ENCODE results near the gene FGF4.
"Not testable (repeated sequence)": the region's sequence is repeated elsewhere in the genome, so short reads cannot be mapped to it uniquely, and the experiment has no call there.

The FGF4 gene

DNA sequence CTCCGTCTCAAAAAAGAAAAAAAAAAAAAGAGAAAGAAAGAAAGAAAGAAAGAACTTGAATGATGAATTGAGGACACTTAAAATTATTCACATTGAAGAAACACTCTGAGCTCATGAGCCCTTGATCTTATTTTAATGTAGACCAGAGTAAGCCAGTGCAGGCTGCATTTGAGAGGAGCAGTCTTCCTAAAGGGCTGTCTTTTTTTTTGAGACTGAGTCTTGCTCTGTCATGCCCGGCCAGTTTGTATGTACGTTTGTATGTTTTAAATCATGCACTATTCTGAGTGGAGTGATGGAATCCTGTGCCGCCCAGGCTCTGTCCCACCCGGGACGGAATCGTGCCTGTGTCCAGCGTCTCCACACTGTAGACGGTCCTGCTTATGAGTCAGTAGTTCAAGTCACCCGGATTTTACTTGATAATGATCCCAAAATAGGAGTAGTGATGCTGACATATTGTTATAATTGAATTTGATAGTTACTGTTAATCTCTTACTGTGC is 9.6 kb downstream of the FGF4 start:
- DNase-seq = no peak

DNA sequence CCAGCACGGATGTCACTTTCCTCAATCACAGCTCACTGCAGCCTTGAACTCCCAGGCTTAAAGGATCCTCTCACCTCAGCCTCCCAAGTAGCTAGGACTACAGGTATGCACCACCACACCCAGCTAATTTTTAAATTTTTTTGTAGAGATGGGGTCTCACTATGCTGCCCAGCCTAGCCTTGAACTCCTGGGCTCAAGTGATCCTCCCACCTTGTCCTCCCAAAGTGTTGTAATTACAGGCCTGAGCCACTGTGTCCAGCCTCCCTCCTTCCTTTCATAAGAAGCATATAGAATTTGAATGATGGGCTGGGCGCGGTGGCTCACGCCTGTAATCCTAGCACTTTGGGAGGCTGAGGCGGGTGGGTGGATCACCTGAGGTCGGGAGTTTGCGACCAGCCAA is 10.2 kb downstream of the FGF4 start:
- not testable (repeated sequence) for DNase-seq

DNA sequence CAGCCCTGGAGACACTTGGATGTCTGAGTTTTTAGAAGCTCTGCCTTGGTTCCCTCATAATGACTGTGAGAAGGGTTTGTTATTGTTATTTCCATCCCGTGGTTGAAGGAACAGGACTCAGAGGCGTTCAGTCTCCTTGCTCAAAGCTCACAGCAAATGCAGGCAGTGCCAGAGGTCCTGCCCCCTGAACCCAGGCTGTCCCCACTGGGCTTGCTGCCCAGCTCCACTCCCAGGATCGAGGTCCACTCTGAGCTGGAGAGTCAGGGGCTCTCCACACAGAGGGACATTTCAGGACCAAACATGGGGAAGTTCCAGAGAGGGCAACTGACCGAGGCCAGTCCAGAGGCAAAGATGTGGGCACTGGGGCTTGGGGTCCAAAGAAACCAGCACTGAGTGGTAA is 14.8 kb downstream of the FGF4 start:
- no peak for DNase-seq

DNA sequence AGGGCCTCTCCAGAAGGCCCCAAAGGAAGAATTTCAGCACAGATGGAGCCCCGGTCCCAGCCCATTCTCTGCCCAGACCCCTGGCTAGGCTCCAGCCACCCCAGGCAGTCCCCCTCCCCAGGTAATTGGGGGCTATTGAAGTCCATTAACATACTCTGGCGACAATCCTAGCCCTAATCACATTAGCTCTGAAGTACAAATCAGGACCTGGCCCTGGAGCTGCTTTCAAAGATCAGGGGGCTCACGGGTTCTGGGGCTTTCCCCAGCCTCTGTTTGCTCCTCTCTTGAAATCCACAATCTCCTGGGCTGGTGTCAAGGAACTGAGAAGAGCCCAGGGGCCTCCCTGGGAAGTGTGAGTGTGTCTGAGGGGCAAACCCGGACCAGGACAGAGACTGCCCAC is 22.3 kb downstream of the FGF4 start:
- no peak for DNase-seq

DNA sequence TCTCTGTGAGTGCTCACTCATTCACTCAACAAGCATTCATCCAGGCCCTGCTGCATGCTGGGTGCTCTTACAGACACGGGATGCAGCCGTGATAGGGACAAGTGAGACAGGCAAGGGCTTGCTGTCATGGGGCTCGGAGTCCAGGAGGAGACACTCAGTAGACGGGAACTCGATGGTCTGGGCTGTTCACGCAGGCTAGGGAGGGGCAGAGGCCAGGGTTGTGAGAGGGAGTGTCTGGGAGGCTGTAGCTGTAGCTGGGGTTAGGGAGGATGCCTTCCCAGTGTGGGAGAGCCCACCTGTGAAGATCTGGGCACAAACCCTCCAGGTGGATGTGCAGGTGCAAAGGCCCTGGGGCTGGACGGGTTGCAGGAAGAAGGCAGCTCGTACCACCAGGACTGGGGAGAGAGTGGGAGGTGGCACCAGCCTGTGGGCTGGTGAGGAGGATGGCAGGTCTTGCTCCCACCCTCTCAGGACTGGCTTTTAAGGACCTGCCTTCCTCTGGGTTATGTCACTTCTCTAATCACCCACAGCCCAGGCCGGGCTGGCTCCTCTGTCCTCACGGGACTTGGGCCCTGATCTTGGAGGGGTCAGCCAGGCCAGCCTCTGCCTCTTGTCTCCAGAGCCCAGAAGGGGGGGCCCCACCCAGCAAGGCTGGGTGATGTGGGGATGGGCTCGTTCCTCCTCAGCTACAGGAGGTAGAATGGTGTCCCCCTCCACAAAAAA is 24.1 kb downstream of the FGF4 start:
- no peak for DNase-seq

DNA sequence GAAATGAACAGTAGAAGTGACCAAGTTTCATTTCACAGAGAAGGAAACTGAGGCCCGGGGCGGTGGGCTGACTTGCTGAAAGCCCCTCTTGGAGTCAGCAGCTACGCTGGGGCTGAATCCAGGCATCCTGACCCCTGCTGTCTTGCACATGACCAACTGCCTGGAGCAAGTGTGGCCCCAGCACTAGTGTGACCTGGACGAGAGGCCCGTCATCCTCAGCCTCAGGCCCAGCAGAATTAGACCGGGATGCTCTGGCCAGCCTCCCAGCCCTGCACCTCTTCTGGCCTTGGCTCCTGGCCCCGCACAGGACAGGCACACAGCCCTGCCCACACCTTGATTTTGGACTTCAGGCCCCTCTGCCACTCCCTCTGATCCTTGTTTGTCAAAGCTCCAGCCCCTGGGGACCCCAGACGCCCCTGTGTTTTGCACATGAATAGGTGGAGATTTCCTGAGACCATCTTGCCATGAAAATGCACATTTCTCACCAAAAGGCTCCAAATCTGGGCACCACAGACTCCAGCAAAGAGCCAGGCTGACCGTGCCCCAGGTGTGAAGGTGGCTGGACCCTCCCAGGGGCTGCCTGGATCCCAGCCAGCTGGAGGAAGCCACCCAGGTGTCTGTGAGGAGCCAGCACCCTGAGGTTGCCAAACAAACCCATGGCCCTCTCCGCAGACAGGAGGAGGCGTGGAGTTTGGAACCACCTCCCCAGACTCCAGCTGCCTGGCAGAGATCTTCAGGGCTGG is 24.9 kb downstream of the FGF4 start:
- peak; percentile 27 for DNase-seq

DNA sequence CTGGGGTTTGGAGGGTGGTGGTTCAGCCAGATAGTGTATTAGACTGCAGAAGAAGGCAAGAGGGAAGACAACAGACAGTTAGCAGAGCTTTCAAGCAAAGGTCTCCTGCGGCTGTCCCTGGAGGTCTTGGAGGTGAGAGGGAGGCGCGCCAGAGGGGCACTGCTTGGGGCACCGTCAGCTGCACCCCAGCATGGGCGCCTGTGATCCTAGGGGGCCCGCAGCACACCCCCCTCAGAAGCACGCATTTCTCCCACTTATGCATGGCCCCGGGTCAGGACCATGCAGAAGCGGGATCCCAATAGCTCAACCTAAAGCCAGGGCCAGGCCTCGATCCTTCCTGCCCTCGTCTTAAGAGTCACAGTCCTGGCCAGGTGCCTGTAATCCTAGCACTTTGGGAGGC is 26.5 kb downstream of the FGF4 start:
- DNase-seq = no peak

DNA sequence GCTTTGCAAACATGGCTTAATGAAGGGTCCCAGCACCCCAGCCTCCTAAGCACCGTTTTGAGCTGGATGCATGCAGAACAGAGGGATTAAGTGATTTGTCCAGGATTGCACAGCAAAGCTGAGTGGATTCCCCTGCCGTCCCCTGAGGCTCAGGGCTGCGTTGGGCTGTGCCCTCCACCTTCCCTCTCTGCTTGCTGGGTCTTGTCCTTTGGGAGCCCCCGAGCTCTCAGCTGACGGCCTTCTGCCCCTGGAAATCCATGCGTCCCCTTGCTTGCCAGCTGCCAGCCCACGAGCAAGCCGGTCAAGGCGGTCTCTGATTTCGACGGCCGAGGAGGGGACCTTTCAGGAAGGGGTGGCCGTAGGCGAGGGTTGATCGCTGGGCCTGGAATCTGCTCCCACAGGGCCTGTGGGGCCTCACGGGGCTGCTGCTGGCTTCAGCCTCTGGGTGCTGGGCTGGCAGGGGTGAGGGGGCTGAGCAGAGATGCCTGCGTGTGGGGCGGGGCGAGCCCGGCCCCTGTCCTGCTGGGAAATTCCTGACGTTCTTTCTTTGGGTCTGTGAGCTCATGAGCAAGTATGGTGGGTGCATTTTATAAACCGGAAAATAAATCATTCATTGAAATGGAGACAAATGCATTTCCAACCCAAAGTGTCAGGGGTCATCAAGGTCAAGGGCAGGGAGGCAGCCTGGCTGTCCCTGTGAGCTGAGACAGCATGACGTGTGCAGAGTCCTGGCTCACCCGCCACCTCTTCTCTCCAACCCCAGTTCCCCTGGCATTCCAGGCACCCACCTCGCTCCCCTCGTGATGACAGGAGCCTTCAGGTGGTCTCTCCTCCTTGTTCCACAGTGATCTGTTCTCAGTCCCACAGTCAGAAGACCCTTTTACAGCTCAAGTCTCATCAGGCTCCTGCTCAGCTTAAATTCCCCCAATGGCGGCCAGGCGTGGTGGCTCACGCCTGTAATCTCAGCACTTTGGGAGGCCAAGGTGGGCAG is 28.1 kb downstream of the FGF4 start:
- DNase-seq = no peak

DNA sequence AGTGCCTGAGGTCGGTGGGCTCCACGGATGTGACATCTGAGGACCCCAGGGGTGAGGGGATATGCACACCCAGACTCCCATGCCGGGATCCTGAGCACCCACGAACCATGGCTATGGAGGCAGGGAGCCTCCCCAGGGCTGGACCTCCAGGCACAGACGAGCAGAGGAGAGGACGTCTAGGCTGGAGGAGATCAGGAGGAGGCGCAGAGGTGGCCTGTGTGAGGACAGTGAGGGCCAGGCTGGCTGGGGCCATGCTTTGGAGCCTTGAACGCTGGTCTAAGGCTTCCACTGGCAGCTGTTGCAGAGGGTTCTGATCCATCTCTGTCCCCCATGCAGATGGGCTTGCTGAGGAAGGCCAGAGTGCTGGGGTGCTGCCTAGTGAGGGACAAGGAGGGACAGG is 29.0 kb downstream of the FGF4 start:
- DNase-seq = no peak

DNA sequence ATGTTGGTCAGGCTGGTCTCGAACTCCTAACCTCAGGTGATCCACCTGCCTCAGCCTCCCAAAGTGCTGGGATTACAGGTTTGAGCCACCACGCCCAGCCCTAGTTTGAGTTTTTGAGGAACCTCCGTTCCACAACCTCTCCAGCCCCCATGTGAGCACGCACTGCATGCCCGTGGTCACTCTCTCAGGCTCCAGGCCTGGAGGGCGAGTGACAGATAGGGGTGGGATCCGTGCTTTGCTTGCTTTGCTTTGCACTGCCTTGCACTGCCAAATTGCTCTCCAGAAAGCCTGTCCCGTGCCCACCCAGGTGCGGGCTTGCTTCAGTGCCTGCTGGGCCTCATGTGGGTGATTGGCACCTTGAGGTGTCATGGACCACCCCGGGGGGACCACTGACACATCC is 29.9 kb downstream of the FGF4 start:
- DNase-seq = no peak

DNA sequence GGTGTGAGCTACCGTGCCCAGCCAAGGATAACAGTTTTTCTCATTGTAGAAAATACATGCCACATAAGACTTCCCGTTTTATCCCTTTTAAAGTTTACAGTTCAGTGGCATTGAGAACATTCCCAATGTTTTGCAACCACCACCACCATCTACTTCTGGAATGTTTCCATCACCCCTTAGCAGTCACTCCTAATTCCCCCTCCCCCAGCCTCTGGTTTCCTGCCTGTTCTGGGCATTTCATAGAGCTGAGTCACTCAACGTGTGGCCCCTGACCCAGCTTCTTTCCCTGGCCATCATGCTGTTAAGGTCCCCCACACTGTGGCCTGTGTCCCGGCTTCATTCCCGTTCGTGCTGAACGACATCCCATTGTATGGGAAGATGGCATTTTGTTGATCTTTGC is 30.7 kb downstream of the FGF4 start:
- no peak for DNase-seq

DNA sequence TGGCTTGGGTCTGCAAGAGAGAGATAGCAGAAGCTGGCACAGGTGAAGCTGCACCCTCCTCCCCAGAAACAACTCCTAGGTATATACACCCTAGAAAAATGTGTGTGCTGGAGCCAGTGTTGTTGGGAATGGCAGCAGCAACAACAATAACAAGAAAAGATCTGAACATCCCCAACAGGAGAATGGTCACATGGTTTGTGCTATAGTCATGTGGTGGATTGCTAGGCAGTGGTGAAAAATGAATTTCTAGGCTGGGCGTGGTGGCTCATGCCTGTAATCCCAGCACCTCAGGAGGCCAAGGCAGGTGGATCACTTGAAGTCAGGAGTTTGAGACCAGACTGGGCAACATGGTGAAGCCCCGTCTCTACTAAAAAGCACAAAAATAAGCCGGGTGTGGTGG is 40.3 kb downstream of the FGF4 start:
- no peak for DNase-seq

DNA sequence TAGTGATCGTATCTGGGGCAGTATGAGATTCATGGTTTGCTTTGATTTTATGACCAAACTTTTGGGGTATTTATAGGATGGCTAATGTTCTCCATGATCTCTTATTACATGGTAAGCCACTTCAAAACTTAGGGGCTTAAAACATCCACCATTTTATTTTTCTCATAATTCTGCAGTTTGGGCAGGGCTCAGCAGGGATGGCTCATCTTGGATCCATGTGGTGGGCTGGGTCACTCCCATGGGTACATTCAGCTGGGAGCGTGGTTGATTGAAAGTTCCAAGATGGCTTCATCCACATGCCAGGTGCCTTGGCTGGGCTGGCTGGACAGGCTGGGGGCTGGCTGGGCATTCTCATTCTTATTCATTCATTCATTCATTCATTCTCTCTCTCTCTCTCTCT is 40.8 kb downstream of the FGF4 start:
- no peak for DNase-seq

DNA sequence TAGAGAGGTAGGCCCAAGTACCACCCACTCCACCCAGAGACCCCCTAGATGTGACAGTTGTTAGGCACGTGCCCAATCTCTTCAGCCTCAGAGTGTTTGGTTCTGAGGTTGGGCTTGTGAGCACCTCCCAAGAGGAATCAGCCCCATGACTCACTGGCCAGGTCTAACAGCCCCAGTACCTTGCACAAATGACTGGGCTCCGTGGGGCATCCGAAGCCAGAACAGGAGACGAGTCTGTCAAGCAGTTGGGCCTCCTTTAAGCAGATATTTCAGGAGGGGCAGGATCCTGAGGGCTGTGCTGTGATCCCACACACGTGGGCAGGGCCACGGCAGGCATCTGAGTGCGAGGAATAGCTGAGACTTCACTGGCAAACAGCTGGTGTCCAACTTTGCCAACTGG is 42.2 kb downstream of the FGF4 start:
- DNase-seq = no peak

DNA sequence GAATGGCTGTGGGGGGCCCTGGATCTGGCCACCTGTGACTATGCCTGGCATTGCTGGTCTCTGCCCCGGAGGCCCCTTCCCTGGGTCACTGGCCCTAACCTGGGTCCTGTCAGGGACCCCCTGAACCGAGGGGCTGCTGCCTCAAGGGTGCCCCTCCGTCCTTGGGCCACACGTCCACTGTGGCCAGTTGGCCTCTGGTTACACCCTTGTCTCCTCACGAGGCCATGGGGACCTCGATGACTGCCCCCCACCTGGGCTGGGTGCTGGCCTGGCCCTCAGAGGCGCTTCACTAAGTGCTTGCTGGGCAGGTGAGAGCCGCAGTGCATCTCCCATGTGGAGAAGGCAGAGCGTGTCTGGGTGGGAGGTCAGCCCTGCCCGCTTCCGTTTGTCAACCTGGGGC is 44.0 kb downstream of the FGF4 start:
- DNase-seq = no peak

DNA sequence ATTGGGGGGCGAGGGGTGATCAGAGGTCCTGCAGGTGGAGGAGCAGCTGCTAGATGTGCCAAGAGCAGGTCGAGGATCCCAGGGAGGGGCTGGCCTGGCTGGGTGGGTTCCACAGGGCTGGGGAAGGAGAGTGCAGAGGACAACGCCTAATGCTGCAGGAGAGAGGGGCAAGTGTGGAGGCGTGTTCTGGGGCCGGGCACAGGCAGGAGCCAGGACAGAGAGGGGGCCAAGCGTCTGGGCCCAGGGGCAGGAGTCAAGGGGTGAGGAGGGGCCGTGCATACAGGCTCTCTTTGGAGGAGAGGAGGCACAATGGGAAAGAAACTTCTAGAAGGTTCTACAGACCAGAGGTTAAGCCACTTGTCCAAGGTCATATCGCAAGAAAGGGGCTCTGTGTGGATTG is 44.6 kb downstream of the FGF4 start:
- no peak for DNase-seq

DNA sequence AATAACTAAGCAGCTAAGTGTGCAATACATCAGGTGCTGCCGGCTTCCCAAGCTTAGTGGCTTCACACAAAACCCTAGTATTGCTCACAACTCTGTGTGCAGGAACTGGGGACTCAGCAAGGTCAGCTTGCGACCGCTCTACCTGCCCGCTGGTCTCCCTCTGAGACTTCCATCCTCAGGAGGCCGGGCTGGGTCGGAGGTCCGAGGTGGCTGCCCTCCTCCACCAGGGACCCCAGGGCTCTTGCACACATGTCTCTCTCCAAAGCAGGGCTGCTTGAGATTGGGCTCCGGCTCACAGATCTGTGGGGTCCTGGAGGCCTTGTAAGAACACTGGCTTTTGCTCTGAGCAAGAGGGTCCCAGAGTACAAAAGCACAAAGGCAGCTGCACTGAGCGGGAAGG is 45.9 kb downstream of the FGF4 start:
- no peak for DNase-seq

DNA sequence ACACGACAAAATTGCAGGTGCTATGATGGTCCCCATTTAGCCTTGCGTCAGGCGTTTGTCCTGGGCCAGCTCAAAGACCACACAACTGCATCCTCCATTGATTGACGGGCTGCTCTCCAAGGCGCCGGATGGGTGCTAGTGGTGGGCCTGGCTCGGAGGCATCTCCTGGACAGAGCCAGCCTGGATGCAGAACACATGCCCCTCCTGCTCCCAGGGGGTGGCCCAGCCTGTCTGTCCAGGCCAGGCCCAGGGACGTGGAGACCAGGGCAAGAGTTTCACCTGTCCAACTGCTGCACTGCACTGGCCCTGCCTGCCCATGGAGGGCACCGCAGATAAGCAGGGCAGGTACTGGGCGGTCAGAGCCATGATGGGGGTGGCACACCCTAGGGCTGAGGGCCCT is 47.9 kb downstream of the FGF4 start:
- DNase-seq = no peak

DNA sequence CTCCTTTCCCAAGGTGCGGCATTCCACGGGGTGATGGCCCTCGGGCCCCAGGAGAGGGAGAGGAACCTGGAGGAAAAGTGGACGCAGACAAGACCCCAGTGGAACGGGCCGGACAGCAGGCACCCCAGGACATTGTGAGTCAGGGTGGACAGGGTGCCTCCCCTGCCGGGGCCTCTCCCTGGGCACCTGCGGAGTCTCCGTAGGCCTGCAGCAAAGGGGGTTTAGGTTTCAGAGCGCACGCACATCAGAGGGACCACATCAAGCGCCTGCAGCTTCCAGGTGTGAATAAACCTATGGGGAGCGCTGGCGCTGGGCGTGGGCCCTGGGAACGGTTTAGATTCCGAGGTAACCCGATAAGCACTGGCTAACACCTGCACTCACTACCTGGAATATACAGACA is 48.7 kb downstream of the FGF4 start:
- no peak for DNase-seq

DNA sequence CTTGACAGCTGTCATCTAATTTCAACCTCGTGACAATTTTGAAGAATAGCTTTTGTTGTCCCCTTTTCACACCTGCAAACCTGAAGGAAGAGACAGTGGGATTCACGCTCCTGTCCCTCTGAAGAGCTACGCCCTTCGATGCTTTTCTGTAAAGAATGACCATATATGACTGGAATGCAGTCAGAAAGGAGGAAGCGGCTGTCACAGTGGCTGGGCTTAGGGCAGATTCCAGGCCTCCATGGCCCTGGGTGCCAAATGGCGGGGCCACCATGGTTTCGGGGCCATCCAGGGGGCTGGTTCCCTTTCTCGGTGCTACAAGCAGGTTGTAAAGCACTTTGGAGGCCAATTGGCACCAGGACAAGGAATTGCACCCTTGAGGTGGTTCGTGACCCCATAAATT is 49.1 kb downstream of the FGF4 start:
- no peak for DNase-seq

DNA sequence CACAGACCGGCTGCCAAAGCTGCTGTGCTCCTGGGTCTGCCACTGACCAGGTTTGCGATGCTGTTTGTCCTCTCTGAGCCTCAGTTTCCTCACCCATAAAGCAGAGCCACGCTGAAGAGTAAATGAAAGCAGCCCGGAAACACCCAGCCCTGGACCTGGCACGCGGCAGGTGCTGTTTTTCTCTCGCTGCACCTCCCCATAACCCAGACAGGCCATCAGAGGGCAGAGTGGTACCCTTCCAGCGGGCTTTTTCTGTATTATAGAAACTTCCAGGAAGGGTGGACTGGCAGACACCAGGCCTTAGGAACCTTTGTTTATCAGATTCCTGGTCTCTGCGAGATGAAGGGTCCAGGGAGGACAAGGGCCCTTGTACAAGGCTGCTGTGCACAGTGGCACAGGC is 53.4 kb downstream of the FGF4 start:
- peak; percentile 79 for DNase-seq

DNA sequence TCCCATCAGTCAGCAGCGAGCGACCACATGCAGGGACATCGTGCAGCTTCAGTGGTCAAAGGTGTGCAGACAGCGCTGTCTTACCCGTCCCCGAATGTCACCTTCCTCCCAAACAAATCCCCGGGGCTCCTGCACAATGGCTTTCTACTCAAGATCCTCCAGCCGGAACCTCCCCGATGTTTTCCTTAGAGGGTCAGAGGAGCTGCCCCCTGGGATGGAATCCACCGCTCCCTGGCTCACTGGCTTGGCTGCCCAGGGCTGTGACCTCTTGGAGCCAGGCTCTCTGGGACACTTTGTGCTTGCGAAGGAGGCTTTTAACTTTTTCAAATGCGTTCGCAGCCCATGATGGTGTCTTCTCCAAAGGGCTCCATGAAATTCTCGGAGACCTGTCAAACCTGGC is 54.0 kb downstream of the FGF4 start:
- DNase-seq = no peak

Measured in RPMI8226 (cell line).